HG03469 (cell line): ENCODE measurements around the gene SETDB2.
"Not testable (repeated sequence)": the region's sequence is repeated elsewhere in the genome, so short reads cannot be mapped to it uniquely, and the experiment has no call there.

Experiments
- ATAC-seq: cut with Tn5 transposase; IDR thresholded peaks from one replicate; pipeline ENCODE4 v1.9.1; 2021; ENCODE audit warnings: mild to moderate bottlenecking, moderate library complexity, moderate number of reproducible peaks; ENCODE audit not compliant: unreplicated experiment

Gene SETDB2

DNA sequence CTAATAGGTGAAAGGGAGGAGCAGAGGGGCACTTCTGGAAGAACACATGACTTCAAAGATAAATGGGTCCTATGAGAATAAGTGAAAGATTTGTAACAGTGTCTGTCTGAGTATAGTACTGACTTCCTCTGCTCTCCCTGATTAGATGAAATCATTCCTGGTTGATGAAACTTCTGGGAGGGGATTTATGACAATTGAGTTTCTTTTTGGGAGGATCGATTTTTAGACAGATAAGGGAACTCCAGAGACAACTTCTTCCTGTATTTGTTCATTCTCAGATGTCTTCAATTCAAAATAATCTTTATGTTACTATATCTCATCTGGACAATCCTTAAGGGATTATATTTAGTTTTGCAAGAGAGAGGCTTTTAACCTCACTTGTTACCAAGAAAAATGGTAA, 20.0 kb downstream of the SETDB2 start:
- no peak for ATAC-seq

DNA sequence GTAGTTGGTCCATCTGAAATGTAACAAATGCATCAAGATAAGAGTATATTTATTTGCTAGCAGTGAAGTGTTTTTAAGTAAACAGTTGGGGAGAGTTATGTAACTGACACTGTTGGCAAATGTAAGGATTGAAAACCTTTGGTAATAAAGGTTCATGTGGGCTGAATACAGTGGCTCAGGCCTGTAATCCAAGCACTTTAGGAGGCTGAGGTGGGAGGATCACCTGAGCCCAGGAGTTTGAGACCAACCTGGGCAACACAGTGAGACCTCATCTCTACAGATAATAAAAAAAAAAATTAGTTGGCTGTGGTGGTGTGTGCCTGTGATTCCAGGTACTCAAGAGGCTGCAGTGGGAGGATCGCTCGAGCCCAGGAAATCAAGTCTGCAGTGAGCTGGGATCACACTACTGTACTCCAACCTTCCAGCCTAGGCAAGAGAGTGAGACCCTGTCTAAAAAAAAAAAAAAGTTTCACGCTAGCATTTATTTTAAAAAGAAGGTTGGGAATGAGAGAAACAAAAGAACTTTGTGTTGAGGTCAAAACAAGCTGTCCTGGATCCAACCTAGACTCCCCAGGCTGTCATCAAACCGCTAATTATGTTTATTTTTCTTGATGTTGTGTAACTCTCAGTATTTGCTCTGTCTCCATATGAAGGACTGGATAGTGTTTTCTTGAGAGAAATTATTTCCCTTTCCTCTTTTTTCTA, 20.7 kb downstream of the SETDB2 start:
- no peak for ATAC-seq

DNA sequence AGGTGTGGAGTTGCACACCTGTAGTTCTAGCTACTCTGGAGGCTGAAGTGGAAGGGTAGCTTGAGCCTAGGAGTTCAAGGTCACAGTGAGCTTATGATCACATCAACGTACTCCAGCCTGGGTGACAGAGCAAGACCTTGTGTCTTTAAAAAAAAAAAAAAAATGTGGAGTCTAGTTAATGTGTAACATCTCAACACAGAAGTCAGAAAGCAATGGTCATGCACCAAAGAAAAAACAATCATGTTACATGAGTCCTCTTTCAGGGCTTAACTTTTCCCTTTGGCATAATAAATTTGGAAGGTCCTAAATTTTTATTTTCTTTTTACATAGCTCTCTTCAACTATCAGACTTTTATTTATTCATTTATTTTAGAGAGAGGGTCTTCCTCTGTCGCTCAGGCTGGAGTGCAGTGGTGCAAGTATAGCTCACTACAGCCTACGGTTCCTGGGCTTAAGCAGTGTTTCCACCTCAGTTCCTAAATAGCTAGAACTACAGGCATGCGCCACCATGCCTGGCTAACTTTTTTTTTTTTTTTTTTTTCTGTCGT, 22.3 kb downstream of the SETDB2 start:
- ATAC-seq = no peak

DNA sequence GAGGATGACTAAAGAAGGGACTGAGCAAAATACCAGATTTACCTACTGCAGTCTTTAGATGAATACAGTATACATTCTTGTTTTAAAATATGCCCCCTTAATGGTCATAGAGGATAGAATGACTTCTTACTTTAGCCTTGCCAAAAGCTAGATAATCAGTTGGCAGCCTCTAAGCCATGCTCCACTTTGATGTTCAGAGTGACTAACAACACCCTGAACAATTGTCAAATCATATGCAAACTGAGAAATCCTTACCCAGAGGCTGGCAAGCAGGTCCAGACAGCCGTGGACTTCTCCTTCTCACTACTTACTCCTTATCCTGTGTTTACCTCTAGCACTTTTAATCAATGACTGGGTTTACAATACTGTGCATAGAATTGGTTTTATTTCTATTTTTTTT, 28.1 kb downstream of the SETDB2 start:
- ATAC-seq = no peak

DNA sequence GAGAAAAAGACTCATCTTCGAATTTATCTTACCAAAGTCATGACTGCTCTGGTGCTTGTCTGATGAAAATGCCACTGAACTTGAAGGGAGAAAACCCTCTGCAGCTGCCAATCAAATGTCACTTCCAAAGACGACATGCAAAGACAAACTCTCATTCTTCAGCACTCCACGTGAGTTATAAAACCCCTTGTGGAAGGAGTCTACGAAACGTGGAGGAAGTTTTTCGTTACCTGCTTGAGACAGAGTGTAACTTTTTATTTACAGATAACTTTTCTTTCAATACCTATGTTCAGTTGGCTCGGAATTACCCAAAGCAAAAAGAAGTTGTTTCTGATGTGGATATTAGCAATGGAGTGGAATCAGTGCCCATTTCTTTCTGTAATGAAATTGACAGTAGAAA, 32.5 kb downstream of the SETDB2 start:
- ATAC-seq = no peak

DNA sequence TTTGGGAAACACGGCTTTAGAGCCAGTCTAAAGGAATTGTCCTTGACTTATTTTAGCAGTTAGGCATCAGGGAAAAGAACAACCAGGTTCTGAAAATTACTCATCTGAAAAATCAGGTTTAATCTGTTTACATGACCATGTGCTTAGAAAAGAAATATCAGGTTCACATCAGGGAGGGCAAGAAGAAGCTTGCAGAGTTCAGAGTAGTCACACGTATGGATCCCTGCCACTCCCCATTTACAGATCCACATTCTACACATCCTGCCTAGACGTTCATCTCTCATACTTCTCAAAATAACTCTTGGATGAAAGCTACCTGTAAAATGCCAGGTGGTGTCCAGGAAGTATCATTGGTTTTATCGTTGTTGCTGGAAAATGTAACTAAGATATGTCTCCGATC, 37.7 kb downstream of the SETDB2 start:
- no peak for ATAC-seq

DNA sequence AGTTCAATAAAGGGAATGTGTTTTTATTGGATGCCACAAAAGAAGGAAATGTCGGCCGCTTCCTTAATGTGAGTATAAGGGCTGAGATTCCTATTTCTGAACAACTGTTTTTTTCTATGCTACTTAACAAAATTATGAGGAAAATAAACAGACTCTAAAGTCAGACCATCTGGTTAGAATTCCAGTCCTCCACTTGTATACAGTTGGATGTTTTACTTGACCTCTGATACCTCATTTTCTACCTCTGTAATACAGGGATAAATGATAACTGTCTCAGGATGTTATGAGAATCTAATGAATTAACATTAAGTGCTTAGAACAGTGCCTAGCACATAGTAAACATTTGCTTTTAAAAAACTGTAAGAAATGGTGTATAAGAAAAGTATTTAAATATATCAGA, 44.5 kb downstream of the SETDB2 start:
- no peak for ATAC-seq

DNA sequence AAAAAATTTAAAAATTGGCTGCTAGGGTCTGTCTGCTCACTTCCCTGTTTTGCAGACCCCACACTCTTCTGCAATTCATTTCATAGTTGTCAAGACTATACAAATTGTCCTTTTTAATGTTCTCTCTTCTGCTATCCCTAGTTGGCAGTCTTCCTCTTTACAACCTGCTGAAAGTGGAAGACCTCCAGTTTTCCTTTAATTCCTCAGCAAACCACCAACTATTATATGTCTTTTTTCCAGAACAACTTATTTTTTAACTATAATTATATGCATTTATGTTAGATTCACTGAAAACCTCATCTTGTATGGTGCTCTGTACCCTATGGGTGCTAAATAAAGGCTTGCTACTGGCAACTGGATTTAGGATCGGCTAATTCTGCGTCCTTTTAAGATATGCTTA, 50.6 kb downstream of the SETDB2 start:
- no peak for ATAC-seq

DNA sequence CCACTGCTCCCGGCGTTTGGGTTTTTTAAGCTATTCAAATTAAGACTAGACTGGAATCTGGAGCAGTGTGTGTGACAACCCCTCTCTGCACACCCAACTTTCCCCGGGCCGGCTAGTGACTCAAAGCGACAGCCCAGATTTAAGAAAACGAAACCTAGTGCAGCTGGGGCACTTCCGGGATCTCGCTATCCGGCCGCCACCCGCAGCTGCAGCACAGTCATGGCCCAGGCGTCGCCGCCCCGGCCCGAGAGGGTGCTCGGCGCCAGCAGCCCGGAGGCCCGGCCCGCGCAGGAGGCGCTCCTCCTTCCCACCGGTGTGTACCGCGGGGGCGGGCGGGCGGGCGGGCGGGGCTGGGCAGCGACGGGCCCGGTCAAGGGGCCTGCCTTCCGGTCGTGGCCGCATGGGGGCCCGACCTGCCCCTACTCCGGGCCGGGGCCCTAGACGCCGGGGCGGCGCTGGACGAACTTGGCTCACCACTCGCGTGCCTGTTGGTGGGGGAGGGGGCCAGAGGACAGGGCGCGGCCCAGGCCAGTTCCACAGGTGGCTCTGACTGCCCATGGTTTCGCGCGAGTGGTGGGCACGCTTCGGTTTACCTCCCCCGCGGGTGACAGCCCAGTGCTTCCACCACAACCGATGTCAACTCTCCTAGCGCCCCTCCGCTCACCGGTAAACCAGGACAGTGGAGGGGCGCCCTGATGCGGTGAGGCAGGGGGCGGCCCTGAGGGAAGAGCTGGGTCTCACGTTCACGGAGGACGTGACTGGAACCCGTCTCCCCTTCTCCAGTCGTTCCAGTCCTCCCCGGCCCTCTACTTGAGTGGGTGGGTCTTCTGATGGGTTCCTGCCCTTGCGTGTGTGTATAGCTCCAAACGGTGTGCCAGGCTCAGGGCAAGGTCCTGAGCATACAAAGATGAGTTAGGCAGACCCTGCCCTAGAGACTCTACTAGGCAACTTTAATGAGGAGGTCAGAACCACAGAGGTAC, 52.0 kb downstream of the SETDB2 start, which contains the start of gene PHF11:
Gene PHF11, plus strand, starts transcription at position 171 of the 980 bp plus-strand sequence. Its CDS starts 49 bp downstream, at position 220.
- peak; percentile 65 for ATAC-seq

DNA sequence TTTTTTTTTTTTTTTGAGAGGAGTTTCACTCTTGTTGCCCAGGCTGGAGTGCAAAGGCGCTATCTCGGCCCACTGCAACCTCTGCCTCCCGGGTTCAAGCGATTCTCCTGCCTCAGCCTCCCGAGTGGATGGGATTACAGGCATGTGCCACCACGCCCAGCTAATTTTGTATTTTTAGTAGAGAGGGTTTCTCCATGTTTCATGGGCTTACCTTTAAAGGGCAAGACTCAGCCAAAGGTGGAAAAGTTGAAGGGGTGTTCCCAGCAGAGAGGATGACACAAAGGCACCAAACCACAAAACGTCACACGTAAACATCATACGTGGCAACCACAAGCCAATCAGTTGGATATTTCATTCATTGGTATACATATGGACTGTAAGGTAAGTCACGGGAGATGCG, 52.8 kb downstream of the SETDB2 start:
- ATAC-seq = not testable (repeated sequence)

DNA sequence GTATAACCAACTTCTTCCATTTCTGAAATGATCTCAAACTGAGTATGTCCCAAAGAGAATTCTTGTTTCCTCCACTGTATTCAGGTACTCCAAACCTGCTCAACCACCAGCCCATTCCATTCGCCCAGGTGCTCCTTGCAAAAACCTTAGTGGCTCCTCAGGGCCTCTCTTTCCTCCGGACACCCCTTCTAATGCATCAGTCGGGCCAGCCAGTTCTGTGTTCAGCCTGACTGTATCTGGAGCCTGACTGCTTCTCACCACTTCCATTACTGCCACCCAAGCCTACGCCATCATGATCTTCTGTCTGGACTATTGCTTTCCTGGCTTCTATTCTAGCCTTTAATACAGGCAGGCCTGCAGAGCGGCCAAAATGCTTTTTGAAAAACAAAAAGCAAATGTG, 53.2 kb downstream of the SETDB2 start:
- no peak for ATAC-seq

DNA sequence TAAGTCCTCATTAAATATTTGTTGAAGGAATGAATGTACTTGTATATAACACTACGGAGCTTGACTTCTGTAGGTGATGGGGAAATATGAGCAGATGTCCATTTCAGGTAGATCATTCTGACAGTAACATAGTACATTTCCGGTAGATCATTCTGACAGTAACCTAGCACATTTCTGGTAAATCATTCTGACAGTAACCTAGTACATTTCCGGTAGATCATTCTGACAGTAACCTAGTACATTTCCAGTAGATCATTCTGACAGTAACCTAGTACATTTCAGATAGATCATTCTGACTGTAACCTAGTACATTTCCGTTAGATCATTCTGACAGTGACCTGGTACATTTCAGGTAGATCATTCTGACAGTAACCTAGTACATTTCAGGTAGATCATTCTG, 54.1 kb downstream of the SETDB2 start:
- no peak for ATAC-seq

DNA sequence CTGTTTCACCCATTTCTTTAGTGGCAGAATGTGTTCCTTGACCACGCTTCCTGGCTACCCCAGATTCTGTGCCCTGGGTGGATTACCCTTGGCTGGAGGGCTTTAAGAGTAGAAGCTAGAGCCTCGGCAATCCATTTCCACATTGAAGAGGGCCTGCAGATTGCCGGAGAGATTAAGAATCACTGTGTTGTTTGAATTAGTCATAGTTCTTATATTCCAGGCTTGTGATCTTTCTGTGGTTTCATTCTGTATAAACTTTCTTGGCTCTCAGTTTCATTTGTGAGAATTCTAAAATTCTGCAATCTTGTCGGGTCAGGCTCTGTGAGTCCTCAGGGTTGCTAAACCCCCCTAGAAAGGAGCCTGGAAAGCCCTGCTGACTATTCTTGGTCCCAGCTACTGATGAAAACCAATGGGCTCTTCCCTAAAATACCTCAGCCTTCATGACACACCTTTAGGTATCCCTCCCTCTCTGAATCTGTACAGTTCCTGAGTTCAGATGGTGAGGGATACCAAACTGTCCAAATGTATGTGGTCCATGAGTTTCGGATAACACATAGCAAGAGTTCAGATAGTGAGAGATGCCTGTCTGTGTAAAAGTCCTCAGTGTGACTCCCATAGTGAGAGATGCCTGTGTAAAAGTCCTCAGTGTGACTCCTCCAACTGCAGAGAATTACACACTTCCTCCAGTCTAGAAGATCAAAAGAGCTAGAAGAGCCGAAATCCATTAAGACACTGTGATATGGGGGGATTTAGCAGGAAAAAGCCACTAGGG, 56.0 kb downstream of the SETDB2 start:
- ATAC-seq = no peak

DNA sequence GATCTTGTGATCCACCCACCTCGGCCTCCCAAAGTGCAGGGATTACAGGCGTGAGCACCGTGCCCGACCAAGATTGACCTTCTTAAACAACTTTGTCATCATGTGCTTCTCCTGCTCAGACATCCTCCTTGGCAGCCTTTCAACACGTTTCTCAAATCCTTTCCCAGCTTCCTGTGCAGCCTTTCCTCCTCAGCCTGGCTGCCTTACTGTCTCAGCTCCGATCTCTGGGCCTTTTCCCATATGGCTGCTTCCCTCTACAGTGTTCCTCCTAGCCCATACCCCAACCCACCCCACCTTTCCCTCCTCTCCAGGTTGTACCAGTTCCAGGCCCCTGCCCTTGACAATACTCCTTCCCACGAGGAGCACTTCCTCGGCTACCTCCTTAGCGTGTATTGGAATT, 58.9 kb downstream of the SETDB2 start:
- no peak for ATAC-seq

DNA sequence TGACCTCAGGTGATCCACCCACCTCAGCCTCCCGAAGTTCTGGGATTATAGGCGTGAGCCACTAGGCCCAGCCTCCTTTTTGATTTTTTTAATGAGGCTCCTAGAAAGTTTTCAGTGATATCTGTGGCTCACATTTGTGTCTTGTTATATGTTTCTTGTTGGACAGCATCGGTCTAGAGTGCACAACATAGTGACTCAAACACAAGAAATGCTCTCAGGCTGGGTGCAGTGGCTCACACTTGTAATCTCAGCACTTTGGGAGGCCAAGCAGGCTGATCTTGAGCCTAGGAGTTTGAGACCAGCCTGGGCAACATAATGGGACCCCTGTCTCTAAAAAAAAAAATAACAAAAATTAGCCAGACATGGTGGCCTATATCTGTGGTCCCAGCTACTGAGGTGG, 59.9 kb downstream of the SETDB2 start:
- ATAC-seq = no peak

DNA sequence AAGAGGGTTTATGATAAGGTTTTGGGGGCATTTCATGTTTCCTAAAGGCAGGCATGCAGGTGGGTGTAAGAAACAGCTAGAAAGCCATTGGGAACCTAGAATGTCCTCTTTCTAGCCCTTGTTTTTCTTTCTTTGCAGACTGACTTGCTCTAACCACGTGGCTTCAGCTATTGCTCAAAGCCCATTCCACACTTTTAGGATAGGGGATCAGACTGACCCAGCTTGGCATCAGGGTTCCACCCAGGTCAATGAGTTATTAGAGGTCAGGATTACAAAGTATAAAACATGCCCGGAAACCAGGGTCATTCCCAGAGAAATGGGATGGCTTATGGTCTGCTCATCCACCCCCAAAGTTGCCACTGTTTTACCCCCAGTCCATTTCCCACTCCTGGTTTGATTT, 68.5 kb downstream of the SETDB2 start:
- ATAC-seq = no peak

DNA sequence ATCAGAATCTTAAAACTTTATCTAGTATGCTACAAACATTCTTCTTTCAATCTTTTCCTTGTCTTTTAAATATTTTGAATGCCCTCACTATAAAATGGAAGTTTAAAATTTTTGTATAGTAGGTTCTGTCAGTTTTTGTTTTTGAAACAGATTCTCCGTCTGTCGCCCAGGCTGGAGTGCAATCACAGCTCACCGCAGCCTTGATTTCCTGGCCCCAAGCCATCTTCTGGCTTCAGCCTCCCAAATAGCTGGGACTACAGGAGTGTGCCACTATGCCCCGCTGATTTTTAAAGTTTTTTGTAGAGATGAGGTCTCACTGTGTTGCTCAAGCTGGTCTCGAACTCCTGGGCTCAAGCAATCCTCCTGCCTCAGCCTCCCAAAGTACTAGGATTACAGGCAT, 72.4 kb downstream of the SETDB2 start:
- ATAC-seq = no peak

DNA sequence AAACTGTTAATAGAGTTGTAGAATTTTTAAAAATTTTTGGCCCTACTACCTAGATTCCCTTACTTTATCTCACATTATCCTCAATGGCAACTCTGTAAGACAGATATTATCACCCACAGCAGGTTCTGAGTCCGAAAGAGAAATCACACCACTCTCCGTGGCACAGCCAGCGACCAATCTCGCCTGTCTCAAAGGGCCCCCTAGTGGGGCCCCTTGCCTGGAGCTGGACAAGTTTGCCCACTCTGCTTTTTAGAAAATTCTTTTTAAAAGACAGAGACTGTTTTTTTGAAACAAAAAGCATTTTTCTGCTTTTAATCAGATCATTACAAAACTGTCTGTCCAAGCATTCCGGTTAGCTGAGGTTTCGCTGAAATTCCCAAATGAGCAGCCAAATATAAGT, 73.4 kb downstream of the SETDB2 start:
- ATAC-seq = no peak

DNA sequence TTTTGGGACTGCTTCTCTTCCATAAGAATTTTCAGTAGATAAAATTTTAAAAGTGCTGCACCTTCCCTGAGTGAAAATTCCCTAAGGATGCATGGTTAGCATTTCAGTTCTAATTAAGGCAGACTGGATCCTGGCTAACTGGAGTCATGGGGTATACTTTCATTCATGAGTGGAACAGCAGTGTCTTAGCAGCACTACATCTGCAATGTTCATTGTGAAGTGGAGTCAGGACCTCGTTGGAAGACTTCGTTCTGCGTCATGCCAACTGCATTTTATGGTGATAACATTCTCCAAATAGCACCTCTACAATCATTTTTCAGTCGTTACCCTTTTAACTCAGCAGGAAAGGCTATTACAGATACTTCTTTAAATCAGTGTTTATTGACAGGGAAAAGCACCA, 77.2 kb downstream of the SETDB2 start:
- ATAC-seq = no peak

DNA sequence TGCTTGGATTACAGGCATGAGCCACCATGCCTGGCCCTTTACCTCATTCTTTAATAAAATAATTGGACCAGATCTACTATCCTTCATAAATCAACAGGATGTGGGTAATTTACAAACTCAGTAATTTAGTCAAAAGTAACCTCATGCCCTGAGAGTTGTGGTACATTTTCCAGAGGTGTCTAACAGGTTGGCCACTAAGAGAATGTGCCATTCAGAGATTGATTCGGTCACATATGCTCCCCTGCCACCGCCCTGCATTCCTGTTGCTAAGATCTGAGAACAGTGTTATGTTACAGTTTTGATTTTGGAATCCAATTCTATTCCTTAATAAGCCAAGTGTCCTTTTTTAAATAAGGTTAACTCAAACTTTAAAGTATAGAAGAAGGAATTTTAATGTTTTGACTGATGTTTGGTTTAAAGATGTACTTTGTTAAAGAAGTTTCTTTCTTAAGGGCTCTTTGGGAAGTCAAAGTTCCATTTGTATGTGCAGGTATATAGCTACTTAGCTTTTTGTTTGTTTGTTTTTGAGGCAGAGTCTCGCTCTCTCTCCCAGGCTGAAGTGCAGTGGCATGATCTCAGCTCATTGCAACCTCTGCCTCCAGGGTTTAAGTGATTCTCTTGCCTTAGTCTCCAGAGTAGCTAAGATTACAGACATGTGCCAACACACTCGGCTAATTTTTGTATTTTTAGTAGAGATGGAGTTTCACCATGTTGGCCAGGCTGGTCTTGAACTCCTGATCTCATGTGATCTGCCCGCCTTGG, 80.8 kb downstream of the SETDB2 start:
- no peak for ATAC-seq
